Activated T-cell treated with anti-CD3 and anti-CD28 coated beads, Interleukin-2, amount 50 U/mL, for 72 hours (primary cell): Measurements from ENCODE around the gene C5orf15. TPM values are rescaled to one million over a fixed set of nuclear protein-coding genes. Genes with fewer than 3 reads are reported as not detected.
"Not testable (repeated sequence)": the region's sequence is repeated elsewhere in the genome, so short reads cannot be mapped to it uniquely, and the experiment has no call there.

Experiments used
- ATAC-seq, 2 donors: fragments of 150-1000 bp; cut with Tn5 transposase; replicated peaks in 1 of 2; 2 replicates each; pipeline ENCODE4 v1.10.0; 2021; ENCODE audit warnings: moderate library complexity in 2 of 2, mild to moderate bottlenecking in 1 of 2
- DNase-seq, 2 donors: peaks; one replicate each; pipeline ENCODE4 v3.0.0; 2021 to 2022; ENCODE audit warnings: mixed read lengths in 1 of 2
- H3K27ac Mint-ChIP-seq: one replicate; pipeline ENCODE4 v1.8.0; 2022; ENCODE audit warnings: mild to moderate bottlenecking, moderate library complexity, mixed read lengths
- H3K27me3 Mint-ChIP-seq: one replicate; pipeline ENCODE4 v1.8.0; 2022; ENCODE audit warnings: low read depth, mixed read lengths
- H3K36me3 Mint-ChIP-seq, 2 donors: one replicate each; pipeline ENCODE4 v1.8.0; 2022; ENCODE audit warnings: mixed read lengths in 2 of 2, mild to moderate bottlenecking in 1 of 2; ENCODE audit not compliant: insufficient read depth in 2 of 2
- H3K4me1 Mint-ChIP-seq: one replicate; pipeline ENCODE4 v1.8.0; 2022; ENCODE audit warnings: low read depth, mixed read lengths
- H3K4me3 Mint-ChIP-seq, 2 donors: one replicate each; pipeline ENCODE4 v1.8.0; 2022; ENCODE audit warnings: mild to moderate bottlenecking in 2 of 2, mixed read lengths in 2 of 2, moderate library complexity in 2 of 2
- H3K9me3 Mint-ChIP-seq, 2 donors: one replicate each; pipeline ENCODE4 v1.8.0; 2022; ENCODE audit warnings: mixed read lengths in 2 of 2
- total RNA-seq, 2 donors: library from RNA; stranded (reverse); gene quantifications; one replicate each; pipeline ENCODE4 v1.2.3, GENCODE V29; 2022

C5orf15 gene
- total RNA-seq, 2 donors from 2014 or later: 21.8 to 22.8 TPM

DNA sequence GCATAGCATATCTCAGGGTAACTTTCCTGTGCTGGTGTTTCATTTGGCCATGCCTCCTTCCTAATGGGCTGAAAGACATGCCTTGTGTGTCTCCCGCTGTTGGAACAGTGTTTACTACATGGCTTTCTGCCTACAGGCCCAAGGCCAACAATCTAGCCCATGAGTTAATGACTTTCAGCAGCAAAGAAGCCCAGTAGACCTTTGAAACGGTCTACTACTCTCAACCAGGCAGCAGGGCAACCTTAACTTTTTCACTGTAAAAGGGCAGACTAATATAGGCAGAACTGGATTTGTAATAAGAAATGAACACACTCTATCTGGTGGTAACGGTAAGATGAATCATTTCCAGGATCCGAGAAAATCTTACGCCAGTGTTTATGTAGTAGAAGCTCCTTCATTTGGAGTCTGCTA lies 21.0 kb downstream of the C5orf15 start:
- H3K27ac Mint-ChIP-seq: no peak overlapping the region

DNA sequence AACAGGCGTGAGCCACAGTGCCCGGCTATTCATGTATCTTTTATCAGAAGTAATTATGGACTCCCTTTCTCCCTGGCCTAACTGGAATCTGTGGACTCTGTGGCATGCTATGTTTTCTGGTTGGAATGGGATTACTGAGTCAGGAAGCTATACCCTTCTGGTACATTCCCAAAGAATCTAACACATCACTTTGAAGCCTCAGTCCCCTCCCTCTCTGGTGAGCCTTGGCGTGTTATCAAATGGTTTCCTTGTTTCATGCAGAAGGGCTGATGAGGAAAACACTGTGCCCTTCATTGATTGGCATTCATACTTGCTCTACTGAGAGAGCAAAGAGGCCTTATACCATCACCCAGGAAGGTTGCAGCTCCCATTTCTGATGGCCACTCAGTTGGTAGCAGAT lies 22.9 kb downstream of the C5orf15 start:
- Mint-ChIP-seq H3K4me3 (no peak overlapping the region), H3K9me3 (no peaks in the 10 kb centered on the region), H3K27ac (no peak overlapping the region), H3K27me3 (no peaks in the 10 kb centered on the region), H3K4me1 (no peaks in the 10 kb centered on the region), H3K36me3 (no peaks in the 10 kb centered on the region)
- no peak for ATAC-seq
- no peak for DNase-seq

More for the DNA sequence above, 21.0 kb downstream of the C5orf15 start:
- ATAC-seq (no peak), DNase-seq (no peak)
- Mint-ChIP-seq H3K27me3 (no peaks in the 10 kb centered on the region), H3K4me1 (no peaks in the 10 kb centered on the region), H3K36me3 (no peaks in the 10 kb centered on the region), H3K9me3 (no peaks in the 10 kb centered on the region), H3K4me3 (no peak overlapping the region)

DNA sequence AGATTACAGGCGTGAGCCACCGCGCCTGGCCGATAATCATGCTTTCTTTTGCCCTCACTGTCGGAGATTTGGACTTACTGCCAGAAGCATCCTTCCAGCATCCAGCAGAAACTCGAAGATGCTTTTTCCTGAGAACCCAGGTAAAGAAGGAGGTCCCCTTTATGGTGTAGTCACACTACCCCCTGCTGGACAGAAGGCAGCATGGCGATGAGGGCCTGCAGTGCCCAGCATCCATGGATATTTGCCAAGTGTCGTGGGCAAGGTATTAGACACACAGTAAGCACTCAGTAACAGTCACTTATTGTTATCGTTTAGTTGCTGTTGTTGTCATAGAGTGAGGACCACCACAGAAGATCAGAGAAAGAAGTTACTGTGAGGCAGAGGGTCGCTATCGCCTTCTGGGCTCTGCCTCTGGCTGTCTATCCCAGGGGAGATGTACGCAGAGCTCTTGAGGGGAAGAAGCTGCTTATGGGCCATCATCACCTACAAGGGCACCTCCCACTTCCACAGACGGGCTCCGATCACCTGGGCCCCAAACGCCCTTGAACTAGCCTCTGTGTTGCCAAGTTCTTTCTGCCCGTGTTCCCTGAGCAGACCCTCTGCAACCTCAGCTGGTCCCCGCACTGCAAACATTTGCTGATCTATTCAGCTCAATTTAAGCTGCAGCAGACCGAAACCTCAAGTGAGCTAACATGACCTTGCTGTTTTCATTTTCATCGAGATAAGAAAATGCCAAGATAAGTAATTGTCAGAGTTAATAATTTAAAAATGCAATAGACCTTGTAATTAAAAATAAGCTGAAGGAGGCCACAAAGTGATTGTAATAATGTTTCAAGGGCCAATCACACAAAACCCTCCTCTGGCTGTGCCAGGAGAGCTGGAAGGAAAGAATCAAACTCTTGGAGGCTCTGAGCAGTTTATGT lies 23.9 kb downstream of the C5orf15 start:
- no peak overlapping the region for H3K27ac Mint-ChIP-seq
- no peaks in the 10 kb centered on the region for H3K36me3 Mint-ChIP-seq
- DNase-seq: peak; percentile 61 to 66

DNA sequence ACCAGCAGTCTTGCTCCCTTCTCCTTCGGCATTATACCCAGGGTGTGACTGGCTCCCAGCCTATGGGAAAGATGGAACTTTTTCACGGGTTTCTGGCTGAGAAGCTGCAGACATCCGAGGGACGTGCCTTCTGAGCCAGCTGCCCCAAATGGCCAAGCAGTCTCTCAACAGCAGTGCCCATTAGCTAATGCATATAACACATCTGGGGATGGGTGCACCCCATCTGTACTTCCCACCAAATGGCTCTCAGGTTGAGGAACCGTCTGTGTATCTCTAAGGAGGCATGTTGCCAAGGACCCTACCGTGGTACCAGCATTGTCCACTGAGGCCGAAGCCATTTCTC lies 25.0 kb downstream of the C5orf15 start:
- H3K9me3 Mint-ChIP-seq: no peaks in the 10 kb centered on the region
- ATAC-seq (no peak), DNase-seq (no peak)
- no peaks in the 10 kb centered on the region for H3K36me3 Mint-ChIP-seq
- no peak overlapping the region for H3K4me3 Mint-ChIP-seq
- no peak overlapping the region for H3K27ac Mint-ChIP-seq
- H3K4me1 Mint-ChIP-seq: peaks cover 14% of the 10 kb centered on the region
- H3K27me3 Mint-ChIP-seq: no peaks in the 10 kb centered on the region

More for the DNA sequence above, 23.9 kb downstream of the C5orf15 start:
- Mint-ChIP-seq H3K4me3 (no peak overlapping the region), H3K4me1 (peaks cover 5% of the 10 kb centered on the region), H3K27me3 (no peaks in the 10 kb centered on the region), H3K9me3 (no peaks in the 10 kb centered on the region)
- peak; percentile 60 to 69 for ATAC-seq

DNA sequence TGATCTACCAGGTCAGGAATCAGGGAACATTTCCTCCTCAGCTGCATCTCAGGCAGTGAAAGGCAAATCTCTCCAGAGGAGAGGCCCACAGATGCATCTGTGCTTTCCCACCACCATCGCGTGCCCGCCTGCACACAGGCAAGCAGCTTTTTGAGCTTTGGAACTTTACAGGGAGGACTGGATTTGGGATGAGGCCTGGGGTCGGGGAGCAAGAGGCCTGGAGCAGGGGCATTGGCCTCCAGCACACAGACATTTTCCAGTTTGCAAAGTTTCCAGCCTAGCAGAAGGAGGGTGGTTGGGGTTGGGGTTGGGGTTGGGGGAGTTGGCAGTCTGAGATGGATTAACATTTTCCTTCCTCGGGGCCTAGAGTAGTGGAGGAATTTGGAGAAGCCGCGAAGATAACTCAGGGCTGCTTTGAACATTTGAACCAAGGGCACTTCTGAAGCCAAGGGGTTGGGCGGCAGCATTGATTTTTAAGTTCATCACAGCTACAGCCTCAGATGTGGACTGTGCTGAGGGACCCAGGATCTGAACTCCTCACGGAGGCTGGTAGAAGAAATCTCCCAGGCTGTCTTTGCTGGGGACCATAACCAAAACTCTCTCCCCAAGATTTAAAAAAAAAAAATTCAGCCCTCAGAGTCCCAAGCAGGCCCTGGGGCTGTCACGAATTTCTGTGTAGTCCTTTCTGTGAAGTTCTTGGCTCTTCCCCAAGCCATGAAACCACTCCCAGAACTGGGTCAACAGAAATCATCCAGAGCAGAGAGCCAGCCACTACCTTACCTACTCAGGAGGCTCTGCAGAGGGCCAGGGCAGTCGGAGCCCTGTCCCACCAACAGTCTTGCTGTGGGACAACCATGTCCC lies 25.6 kb downstream of the C5orf15 start:
- H3K9me3 Mint-ChIP-seq: no peaks in the 10 kb centered on the region
- DNase-seq (no peak), ATAC-seq (no peak)
- no peaks in the 10 kb centered on the region for H3K36me3 Mint-ChIP-seq
- no peak overlapping the region for H3K4me3 Mint-ChIP-seq
- no peaks in the 10 kb centered on the region for H3K27me3 Mint-ChIP-seq
- H3K4me1 Mint-ChIP-seq: peaks cover 19% of the 10 kb centered on the region
- H3K27ac Mint-ChIP-seq: no peak overlapping the region

DNA sequence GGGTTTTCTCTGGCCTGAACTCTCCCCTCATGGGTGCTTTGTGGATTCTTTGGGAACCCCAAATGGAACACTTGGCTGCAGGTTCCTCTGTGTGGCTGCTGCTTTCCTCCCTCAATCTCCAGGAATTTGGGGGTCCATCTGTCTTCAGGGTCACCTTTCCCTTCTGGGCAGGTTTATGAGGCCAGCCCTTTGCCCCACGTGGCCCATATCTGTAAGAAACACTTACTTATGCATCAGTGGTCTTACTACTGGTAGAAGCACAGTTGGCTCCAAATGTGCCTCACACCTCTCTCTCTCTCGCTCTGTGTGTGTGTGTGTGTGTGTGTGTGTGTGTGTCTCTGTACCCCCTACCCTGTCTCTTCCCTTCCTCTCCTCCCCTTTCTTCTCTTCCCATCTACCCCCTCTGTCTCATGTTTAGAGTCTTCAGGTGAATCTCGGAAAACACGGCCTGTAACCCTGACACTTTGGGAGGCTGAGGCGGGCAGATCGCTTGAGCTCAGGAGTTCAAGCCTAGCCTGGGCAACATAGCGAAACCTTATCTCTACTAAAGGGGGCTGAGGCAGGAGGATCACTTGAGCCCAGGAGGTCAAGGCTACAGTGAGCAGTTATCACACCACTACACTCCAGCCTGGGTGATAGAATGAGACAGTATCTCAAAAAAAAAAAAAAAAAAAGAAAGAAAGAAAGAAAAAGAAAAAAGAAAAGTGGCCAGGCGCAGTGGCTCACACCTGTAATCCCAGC lies 26.8 kb downstream of the C5orf15 start:
- ATAC-seq: no peak
- Mint-ChIP-seq H3K36me3 (peaks cover 0 to 2% of the 10 kb centered on the region in 2 donors), H3K4me3 (no peak overlapping the region), H3K27ac (no peak overlapping the region), H3K9me3 (peaks cover 0 to under 1% of the 10 kb centered on the region in 2 donors), H3K27me3 (no peaks in the 10 kb centered on the region), H3K4me1 (peaks cover 23% of the 10 kb centered on the region)
- no peak for DNase-seq

DNA sequence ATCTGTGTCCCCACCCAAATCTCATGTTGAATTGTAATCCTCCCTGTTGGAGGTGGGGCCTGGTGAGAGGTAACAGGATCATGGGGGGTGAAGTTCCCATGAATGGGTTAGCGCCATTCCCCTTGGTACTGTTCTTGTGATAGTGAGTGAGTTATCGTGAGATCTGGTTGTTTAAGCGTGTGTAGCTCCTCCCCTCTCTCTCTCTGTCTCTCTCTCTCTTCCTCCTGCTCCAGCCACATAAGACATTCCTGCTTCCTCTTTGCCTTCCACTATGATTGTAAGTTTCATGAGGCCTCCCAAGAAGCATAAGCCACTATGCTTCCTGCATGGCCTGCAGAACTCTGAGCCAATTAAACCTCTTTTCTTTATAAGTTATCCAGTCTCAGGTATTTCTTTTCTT lies 28.8 kb downstream of the C5orf15 start:
- H3K36me3 Mint-ChIP-seq: peaks cover 0 to 4% of the 10 kb centered on the region in 2 donors
- no peak for DNase-seq
- ATAC-seq: no peak
- no peak overlapping the region for H3K4me3 Mint-ChIP-seq
- H3K4me1 Mint-ChIP-seq: peaks cover 27% of the 10 kb centered on the region
- H3K27me3 Mint-ChIP-seq: no peaks in the 10 kb centered on the region
- H3K9me3 Mint-ChIP-seq: peaks cover 0 to 4% of the 10 kb centered on the region in 2 donors
- no peak overlapping the region for H3K27ac Mint-ChIP-seq

DNA sequence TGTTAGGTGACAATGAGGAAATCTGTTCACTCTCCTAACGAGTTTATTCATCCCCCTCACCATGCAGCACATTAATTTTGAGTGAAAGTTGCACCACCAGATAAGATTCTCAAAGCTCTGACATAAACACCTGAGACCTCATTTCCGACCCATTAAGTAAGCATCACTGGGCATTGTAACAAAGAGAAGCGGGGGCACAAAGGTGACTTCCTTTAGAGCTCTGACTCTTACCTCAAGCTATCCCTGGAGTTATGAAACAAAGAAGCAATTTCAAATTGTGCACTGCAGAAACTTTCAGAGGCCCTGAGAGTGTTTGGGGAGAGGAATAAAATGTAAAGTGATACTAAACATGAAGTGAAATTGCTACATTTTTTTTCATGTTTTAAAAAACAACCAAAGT lies 29.5 kb downstream of the C5orf15 start:
- no peak overlapping the region for H3K4me3 Mint-ChIP-seq
- H3K36me3 Mint-ChIP-seq: peaks cover 0 to 4% of the 10 kb centered on the region in 2 donors
- peak; percentile 43 to 50 for ATAC-seq
- no peak overlapping the region for H3K27ac Mint-ChIP-seq
- DNase-seq: no peak
- peaks cover 35% of the 10 kb centered on the region for H3K4me1 Mint-ChIP-seq
- no peaks in the 10 kb centered on the region for H3K27me3 Mint-ChIP-seq
- peaks cover 0 to 4% of the 10 kb centered on the region in 2 donors for H3K9me3 Mint-ChIP-seq

DNA sequence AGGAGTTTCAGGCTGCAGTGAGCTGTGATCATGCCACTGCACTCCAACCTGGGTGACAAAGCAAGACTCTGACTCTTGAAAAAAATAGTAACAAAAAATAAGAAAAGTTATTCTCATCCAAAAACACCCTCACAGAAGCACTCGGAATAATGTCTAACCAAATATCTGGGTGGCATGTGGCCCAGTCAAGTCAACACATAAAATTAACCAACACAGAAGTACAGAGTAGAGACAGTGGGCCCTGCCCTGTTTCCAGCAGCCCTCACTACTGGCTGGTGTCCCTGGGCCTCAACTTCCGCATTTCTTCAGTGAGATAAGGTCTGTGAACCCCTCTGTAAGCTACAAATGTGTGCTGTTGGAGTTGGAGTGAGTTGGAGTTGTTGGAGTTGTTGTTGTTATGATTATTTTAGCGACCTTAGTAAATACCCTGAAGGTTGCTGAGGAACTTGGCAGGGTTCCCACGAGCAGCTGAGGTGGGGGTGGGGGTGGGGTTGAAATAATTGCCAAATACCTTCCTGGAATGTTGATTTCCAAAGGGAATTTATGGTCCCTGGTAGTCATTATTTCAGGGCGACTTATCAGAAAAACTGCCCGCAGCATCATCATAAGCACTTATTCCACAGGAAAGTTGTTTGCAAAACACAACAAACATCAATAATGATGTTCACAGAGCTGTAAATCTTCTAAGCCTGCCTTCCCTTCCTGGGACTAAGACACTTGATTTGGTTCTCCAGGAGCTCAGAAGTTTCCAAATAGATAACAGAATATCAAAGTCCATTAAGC lies 30.2 kb downstream of the C5orf15 start:
- H3K36me3 Mint-ChIP-seq: peaks cover 0 to 4% of the 10 kb centered on the region in 2 donors
- no peak for DNase-seq
- peaks cover 41% of the 10 kb centered on the region for H3K4me1 Mint-ChIP-seq
- H3K27ac Mint-ChIP-seq: no peak overlapping the region
- ATAC-seq: no peak
- H3K4me3 Mint-ChIP-seq: no peak overlapping the region
- no peaks in the 10 kb centered on the region for H3K27me3 Mint-ChIP-seq
- peaks cover 0 to 4% of the 10 kb centered on the region in 2 donors for H3K9me3 Mint-ChIP-seq

DNA sequence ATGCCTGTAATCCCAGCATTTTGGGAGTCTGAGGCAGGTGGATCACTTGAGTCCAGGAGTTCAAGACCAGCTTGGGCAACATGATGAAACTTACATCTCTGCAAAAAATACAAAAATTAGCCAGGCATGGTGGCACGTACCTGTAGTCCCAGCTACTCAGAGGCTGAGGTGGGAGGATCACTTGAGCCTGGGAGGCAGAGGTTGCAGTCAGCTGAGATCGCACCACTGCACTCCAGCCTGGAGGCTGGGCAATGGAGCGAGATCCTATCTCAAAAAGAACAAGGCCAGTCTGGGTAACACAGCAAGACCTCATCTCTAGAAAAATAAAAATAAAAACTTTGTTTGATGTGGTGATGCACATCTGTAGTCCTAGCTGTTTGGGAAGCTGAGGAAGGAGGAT lies 30.8 kb downstream of the C5orf15 start:
- not testable (repeated sequence) for H3K27me3 Mint-ChIP-seq, H3K9me3 Mint-ChIP-seq, H3K4me3 Mint-ChIP-seq, ATAC-seq, H3K27ac Mint-ChIP-seq, H3K36me3 Mint-ChIP-seq, DNase-seq
- H3K4me1 Mint-ChIP-seq: peaks cover 47% of the 10 kb centered on the region

DNA sequence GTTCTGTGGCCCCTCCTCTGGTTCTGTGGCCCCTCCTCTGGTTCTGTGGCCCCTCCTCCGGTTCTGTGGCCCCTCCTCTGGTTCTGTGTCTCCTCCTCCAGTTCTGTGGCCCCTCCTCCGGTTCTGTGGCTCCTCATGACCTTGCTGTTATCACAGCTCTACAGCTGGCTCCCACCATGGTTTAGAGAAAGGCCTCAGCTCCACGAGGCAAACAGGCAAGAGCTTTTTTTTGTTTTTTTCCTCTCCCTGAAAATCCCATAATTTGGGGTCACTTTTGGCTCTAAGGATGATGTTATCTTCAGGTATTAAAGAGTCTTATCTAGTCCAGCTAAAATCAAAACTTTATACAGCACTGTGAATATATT lies 31.8 kb downstream of the C5orf15 start:
- H3K27me3 Mint-ChIP-seq: no peaks in the 10 kb centered on the region
- peaks cover 0 to 6% of the 10 kb centered on the region in 2 donors for H3K36me3 Mint-ChIP-seq
- H3K9me3 Mint-ChIP-seq: peaks cover 0 to 4% of the 10 kb centered on the region in 2 donors
- peaks cover 55% of the 10 kb centered on the region for H3K4me1 Mint-ChIP-seq
- no peak overlapping the region for H3K4me3 Mint-ChIP-seq
- ATAC-seq: no peak
- H3K27ac Mint-ChIP-seq: no peak overlapping the region
- DNase-seq: no peak

DNA sequence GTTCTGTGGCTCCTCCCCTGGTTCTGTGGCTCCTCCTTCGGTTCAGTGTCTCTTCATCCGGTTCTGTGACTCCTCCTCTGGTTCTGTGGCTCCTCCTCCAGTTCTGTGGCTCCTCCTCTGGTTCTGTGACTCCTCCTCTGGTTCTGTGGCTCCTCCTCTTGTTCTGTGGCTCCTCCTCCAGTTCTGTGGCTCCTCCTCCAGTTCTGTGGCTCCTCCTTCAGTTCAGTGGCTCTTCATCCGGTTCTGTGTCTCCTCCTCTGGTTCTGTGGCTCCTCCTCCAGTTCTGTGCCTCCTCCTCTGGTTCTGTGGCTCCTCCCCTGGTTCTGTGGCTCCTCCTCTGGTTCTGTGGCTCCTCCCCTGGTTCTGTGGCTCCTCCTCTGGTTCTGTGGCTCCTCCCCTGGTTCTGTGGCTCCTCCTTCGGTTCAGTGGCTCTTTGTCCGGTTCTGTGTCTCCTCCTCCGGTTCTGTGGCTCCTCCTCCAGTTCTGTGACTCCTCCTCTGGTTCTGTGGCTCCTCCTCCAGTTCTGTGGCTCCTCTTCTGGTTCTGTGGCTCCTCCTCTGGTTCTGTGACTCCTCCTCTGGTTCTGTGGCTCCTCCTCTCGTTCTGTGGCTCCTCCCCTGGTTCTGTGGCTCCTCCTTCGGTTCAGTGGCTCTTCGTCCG lies 32.3 kb downstream of the C5orf15 start:
- ATAC-seq, DNase-seq, H3K4me3 Mint-ChIP-seq, H3K27ac Mint-ChIP-seq, H3K27me3 Mint-ChIP-seq, H3K9me3 Mint-ChIP-seq, H3K36me3 Mint-ChIP-seq: not testable (repeated sequence)
- H3K4me1 Mint-ChIP-seq: peaks cover 60% of the 10 kb centered on the region
